K562 (cell line): ENCODE data around the gene TIMM44. TPM values are rescaled to one million over a fixed set of nuclear protein-coding genes. Genes with fewer than 3 reads are reported as not detected.

ENCODE experiments used
- ATF1 ChIP-seq, 2 experiments: fragments of 450-650 bp in 1 of 2; IDR thresholded peaks; 2 replicates each; pipeline ENCODE4 v1.6.1; 2016; ENCODE audit warnings: missing compliant biosample characterization in 1 of 2, missing genetic modification characterization in 1 of 2
- CHD2 ChIP-seq: IDR thresholded peaks from 2 replicates; pipeline ENCODE4 v1.6.1; 2011; ENCODE audit warnings: low read depth, low read length
- CTBP1 ChIP-seq: fragments of 450-650 bp; IDR thresholded peaks from 2 replicates; pipeline ENCODE4 v1.6.1; 2016; ENCODE audit warnings: borderline replicate concordance
- ETV5 ChIP-seq: sonication (generic); formaldehyde crosslinking; IDR thresholded peaks from 2 replicates; pipeline ENCODE4 v1.4.0; 2020; ENCODE audit warnings: low read depth, mild to moderate bottlenecking, missing genetic modification reagents
- HBP1 ChIP-seq: fragments of 450-650 bp; formaldehyde crosslinking; IDR thresholded peaks from 2 replicates; pipeline ENCODE4 v1.4.0; 2022; ENCODE audit warnings: missing genetic modification characterization
- IRF2 ChIP-seq: sonication (generic); formaldehyde crosslinking; IDR thresholded peaks from 2 replicates; pipeline ENCODE4 v1.8.1; 2022; ENCODE audit warnings: mild to moderate bottlenecking, missing genetic modification reagents
- KDM2B ChIP-seq: fragments of 250-450 bp; sonication (Bioruptor Pico); IDR thresholded peaks from 2 replicates; pipeline ENCODE4 v1.8.0; 2021; ENCODE audit warnings: mild to moderate bottlenecking, moderate library complexity
- NBN ChIP-seq: fragments of 450-650 bp; IDR thresholded peaks from 2 replicates; pipeline ENCODE4 v1.6.1; 2016; ENCODE audit warnings: low read depth, mild to moderate bottlenecking
- NFE2 ChIP-seq: IDR thresholded peaks from 2 replicates; pipeline ENCODE4 v1.6.1; 2014; ENCODE audit warnings: antibody characterized with exemption, low read depth
- NR3C1 ChIP-seq: sonication (generic); formaldehyde crosslinking; IDR thresholded peaks from 2 replicates; pipeline ENCODE4 v1.8.1; 2022; ENCODE audit warnings: missing genetic modification reagents
- PHF8 ChIP-seq: fragments of 200-600 bp; sonication (generic); IDR thresholded peaks from 2 replicates; pipeline ENCODE4 v1.6.1; 2012; ENCODE audit warnings: mixed run types, mild to moderate bottlenecking, inconsistent platforms, low read length, moderate library complexity, borderline replicate concordance
- POLR2A ChIP-seq: fragments of 450-650 bp; conservative IDR thresholded peaks from 2 replicates; pipeline ENCODE4 v1.6.1; 2016
- POLR2G ChIP-seq: fragments of 200-400 bp; formaldehyde crosslinking; IDR thresholded peaks from 2 replicates; pipeline ENCODE4 v1.6.1; 2017; ENCODE audit warnings: low read depth, mild to moderate bottlenecking, antibody characterized with exemption, low read length, moderate library complexity
- RBM22 ChIP-seq: fragments of 200-400 bp; formaldehyde crosslinking; IDR thresholded peaks from 2 replicates; pipeline ENCODE4 v1.6.1; 2018; ENCODE audit warnings: low read length, low read depth; ENCODE audit not compliant: poor library complexity, severe bottlenecking
- SETDB1 ChIP-seq: IDR thresholded peaks from one replicate; pipeline ENCODE4 v1.6.1; 2012; ENCODE audit warnings: low read length, control low read depth, inconsistent platforms
- SIRT6 ChIP-seq: IDR thresholded peaks from one replicate; pipeline ENCODE4 v1.6.1; 2012; ENCODE audit warnings: low read depth, mild to moderate bottlenecking, control low read depth, inconsistent platforms, low read length, moderate library complexity
- VEZF1 ChIP-seq: fragments of 200-800 bp; sonication (Bioruptor generic); IDR thresholded peaks from 2 replicates; pipeline ENCODE4 v1.6.1; 2017; ENCODE audit warnings: missing genetic modification characterization, missing compliant biosample characterization
- ZC3H11A ChIP-seq: IDR thresholded peaks from 2 replicates; pipeline ENCODE4 v1.6.1; 2012; ENCODE audit warnings: low read depth, low read length, improper control_type of control experiment
- ZNF146 ChIP-seq: IDR thresholded peaks from one replicate; pipeline ENCODE4 v1.6.1; 2018; ENCODE audit warnings: missing compliant biosample characterization; ENCODE audit not compliant: unreplicated experiment
- ZNF212 ChIP-seq: fragments of 450-650 bp; formaldehyde crosslinking; IDR thresholded peaks from 2 replicates; pipeline ENCODE4 v1.4.0; 2020; ENCODE audit warnings: mild to moderate bottlenecking
- ZNF354B ChIP-seq: fragments of 250-450 bp; sonication (Bioruptor Pico); IDR thresholded peaks from 2 replicates; pipeline ENCODE4 v1.4.0; 2020
- ZNF444 ChIP-seq: fragments of 250-450 bp; sonication (Bioruptor Pico); IDR thresholded peaks from 2 replicates; pipeline ENCODE4 v1.4.0; 2020; ENCODE audit warnings: mild to moderate bottlenecking, moderate library complexity
- ZNF561 ChIP-seq: fragments of 450-650 bp; formaldehyde crosslinking; conservative IDR thresholded peaks from 2 replicates; pipeline ENCODE4 v1.4.0; 2020; ENCODE audit warnings: mild to moderate bottlenecking, moderate library complexity
- ZNF785 ChIP-seq: fragments of 250-450 bp; sonication (Bioruptor Pico); IDR thresholded peaks from 2 replicates; pipeline ENCODE4 v1.4.0; 2020; ENCODE audit warnings: mild to moderate bottlenecking
- polyA plus RNA-seq, 8 experiments: library from polyadenylated mRNA; depleted of rRNA in 4 of 8; stranded (reverse) in 5 of 8; unstranded in 3 of 8; fragments of >200 nt; fragmentation: Nextera tagmentation in 2 of 8; fragmentation: Illumina TruSeq in 1 of 8; extraction: Ambion mirVana in 2 of 8; extraction: Trizol in 1 of 8; gene quantifications; 2 replicates each; pipeline versions ENCODE4 v1.2.1 to v1.2.3, GENCODE V29; 2011 to 2014; ENCODE audit warnings: inconsistent platforms in 1 of 8, missing spikeins in 1 of 8
- total RNA-seq, 7 experiments: library from RNA; depleted of rRNA in 6 of 7; stranded (reverse); fragments of >200 nt in 6 of 7; fragmentation: Illumina TruSeq in 2 of 7; extraction: Trizol in 2 of 7; gene quantifications; 2 replicates each; pipeline versions ENCODE4 v1.2.1 to v1.2.3, GENCODE V29; 2011 to 2021; ENCODE audit warnings: low replicate concordance in 1 of 7
- TF ChIP-seq, protein P1 (sequence below): fragments of 450-650 bp; formaldehyde crosslinking; IDR thresholded peaks from 2 replicates; pipeline ENCODE4 v1.4.0; 2020; ENCODE audit warnings: mild to moderate bottlenecking, moderate library complexity
- TF ChIP-seq, protein P2 (sequence below): fragments of 450-650 bp; formaldehyde crosslinking; IDR thresholded peaks from 2 replicates; pipeline ENCODE4 v1.4.0; 2022; ENCODE audit warnings: mild to moderate bottlenecking, moderate library complexity

Gene TIMM44
- total and polyA plus RNA-seq, 9 of the 15 experiments (the other 6 are each of a cell fraction or from before 2014, with no cell fraction given) = 10.3 to 231 (median 89.3) TPM

- TF ChIP-seq ZNF212 (peak; percentile 38; the same call in 1 of the 2 replicates), IRF2 (CRISPR knock-in tag) (no peak), HBP1 (CRISPR knock-in tag) (peak; percentile 52; the same call in 1 of the 2 replicates), KDM2B (CRISPR knock-in tag) (no peak), SETDB1 (no peak), ZNF354B (CRISPR knock-in tag) (no peak), NBN (no peak), ZNF561 (CRISPR knock-in tag) (peak; percentile 55; the same call in 1 of the 2 replicates), NFE2 (no peak), ZNF444 (CRISPR knock-in tag) (no peak), ZNF785 (CRISPR knock-in tag) (no peak), ETV5 (CRISPR knock-in tag) (no peak), VEZF1 (peak; percentile 51), NR3C1 (CRISPR knock-in tag) (no peak), PHF8 (no peak; the same call in 1 of the 2 replicates), RBM22 (peak; percentile 73), ZNF146 (CRISPR knock-in tag) (no peak), SIRT6 (peak; percentile 90), ZC3H11A (no peak), POLR2G (peak; percentile 76), CHD2 (0 out of 2 replicates have a peak, but pooled peaks have one; percentile 6), CTBP1 (no peak), POLR2A (peak; percentile 82), ATF1 (CRISPR knock-in tag; IDR thresholded peaks at IDR 0.05) (no peak), ATF1 (tag; IDR thresholded peaks at IDR 0.05) (peak; percentile 26; the same call in 1 of the 2 replicates)
- TF ChIP-seq, protein P1, sequence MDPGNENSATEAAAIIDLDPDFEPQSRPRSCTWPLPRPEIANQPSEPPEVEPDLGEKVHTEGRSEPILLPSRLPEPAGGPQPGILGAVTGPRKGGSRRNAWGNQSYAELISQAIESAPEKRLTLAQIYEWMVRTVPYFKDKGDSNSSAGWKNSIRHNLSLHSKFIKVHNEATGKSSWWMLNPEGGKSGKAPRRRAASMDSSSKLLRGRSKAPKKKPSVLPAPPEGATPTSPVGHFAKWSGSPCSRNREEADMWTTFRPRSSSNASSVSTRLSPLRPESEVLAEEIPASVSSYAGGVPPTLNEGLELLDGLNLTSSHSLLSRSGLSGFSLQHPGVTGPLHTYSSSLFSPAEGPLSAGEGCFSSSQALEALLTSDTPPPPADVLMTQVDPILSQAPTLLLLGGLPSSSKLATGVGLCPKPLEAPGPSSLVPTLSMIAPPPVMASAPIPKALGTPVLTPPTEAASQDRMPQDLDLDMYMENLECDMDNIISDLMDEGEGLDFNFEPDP (CRISPR knock-in tag) = no peak
- TF ChIP-seq, protein P2, sequence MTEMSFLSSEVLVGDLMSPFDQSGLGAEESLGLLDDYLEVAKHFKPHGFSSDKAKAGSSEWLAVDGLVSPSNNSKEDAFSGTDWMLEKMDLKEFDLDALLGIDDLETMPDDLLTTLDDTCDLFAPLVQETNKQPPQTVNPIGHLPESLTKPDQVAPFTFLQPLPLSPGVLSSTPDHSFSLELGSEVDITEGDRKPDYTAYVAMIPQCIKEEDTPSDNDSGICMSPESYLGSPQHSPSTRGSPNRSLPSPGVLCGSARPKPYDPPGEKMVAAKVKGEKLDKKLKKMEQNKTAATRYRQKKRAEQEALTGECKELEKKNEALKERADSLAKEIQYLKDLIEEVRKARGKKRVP = peak; percentile 47; the same call in 1 of the 2 replicates
These were observed 17.3 kb downstream of the TIMM44 start, which contains the start of gene CTXN1 (continued) for GRCh38 chr19:7926021-7926726.
